Breast epithelium (tissue), 3 donors: ENCODE data around the gene XKR8.

Experiments
- CTCF ChIP-seq, 3 donors: fragments of 450-650 bp; IDR thresholded peaks; one replicate each; pipeline ENCODE4 v1.5.1; 2016 to 2017; ENCODE audit warnings: antibody characterized with exemption in 3 of 3, mild to moderate bottlenecking in 3 of 3, moderate library complexity in 3 of 3
- POLR2AphosphoS5 ChIP-seq, 3 donors: sonication (generic); formaldehyde crosslinking; IDR thresholded peaks; one replicate each; pipeline ENCODE4 v1.6.1; 2017; ENCODE audit warnings: antibody characterized with exemption in 3 of 3

- TF ChIP-seq CTCF (IDR thresholded peaks at IDR 0.05), result no peak
- no peak for TF ChIP-seq POLR2AphosphoS5 (IDR thresholded peaks at IDR 0.05)
These were observed 51.2 kb downstream of the XKR8 start for GRCh38 chr1:28010969-28011368.
